Keratinocyte (primary cell): ENCODE measurements around the gene CPNE4. TPM values are rescaled to one million over a fixed set of nuclear protein-coding genes. Genes with fewer than 3 reads are reported as not detected.

Experiments
- DNase-seq: peaks from one replicate; pipeline ENCODE4 v3.0.0-alpha.2; 2011; ENCODE audit warnings: low read depth, missing footprints, low spot score
- FAIRE-seq: peaks from 2 replicates; lab custom pipeline; 2011; peaks lifted over from hg19 to GRCh38; lab: Jason Lieb, UNC
- H2AFZ ChIP-seq: 2 replicates; pipeline ENCODE4 v1.6.0; 2012; ENCODE audit warnings: low read length, control low read depth, inconsistent platforms; ENCODE audit not compliant: control insufficient read depth
- H3K27ac ChIP-seq: 2 replicates; pipeline ENCODE4 v1.5.1; 2011; ENCODE audit warnings: low read length; ENCODE audit not compliant: control insufficient read depth, insufficient read depth
- H3K27me3 ChIP-seq: 3 replicates; pipeline ENCODE4 v1.6.0; 2011; ENCODE audit warnings: low read length; ENCODE audit not compliant: control insufficient read depth, insufficient read depth; ENCODE audit errors: extremely low read depth
- H3K36me3 ChIP-seq, 2 experiments: 2 replicates in 1 of 2; 3 replicates in 1 of 2; pipeline ENCODE4 v1.5.1; 2011; ENCODE audit warnings: low read length in 2 of 2, mild to moderate bottlenecking in 1 of 2; ENCODE audit not compliant: control insufficient read depth in 2 of 2, insufficient read depth in 2 of 2; ENCODE audit errors: extremely low read depth in 1 of 2
- H3K4me1 ChIP-seq: 3 replicates; pipeline ENCODE4 v1.5.1; 2011; ENCODE audit warnings: low read length; ENCODE audit not compliant: control insufficient read depth, insufficient read depth; ENCODE audit errors: extremely low read depth
- H3K4me2 ChIP-seq: 3 replicates; pipeline ENCODE4 v1.6.0; 2011; ENCODE audit warnings: low read depth, low read length; ENCODE audit not compliant: control insufficient read depth, insufficient read depth; ENCODE audit errors: extremely low read depth
- H3K4me3 ChIP-seq, 3 experiments: fragments of 200-600 bp in 1 of 3; sonication (generic) in 1 of 3; 2 replicates in 2 of 3; 3 replicates in 1 of 3; pipeline ENCODE4 v1.5.1; 2011 to 2016; ENCODE audit warnings: low read length in 3 of 3, mild to moderate bottlenecking in 3 of 3, control low read depth in 2 of 3, inconsistent platforms in 1 of 3, low read depth in 1 of 3, mixed read lengths in 1 of 3, mixed run types in 1 of 3, moderate library complexity in 1 of 3; ENCODE audit not compliant: control insufficient read depth in 2 of 3, insufficient read depth in 2 of 3; ENCODE audit errors: extremely low read depth in 1 of 3
- H3K79me2 ChIP-seq: 2 replicates; pipeline ENCODE4 v1.6.0; 2012; ENCODE audit warnings: low read length; ENCODE audit not compliant: control insufficient read depth, insufficient read depth
- H3K9ac ChIP-seq: 3 replicates; pipeline ENCODE4 v1.6.0; 2011; ENCODE audit warnings: low read length; ENCODE audit not compliant: control insufficient read depth, insufficient read depth; ENCODE audit errors: extremely low read depth
- H3K9me1 ChIP-seq: 3 replicates; pipeline ENCODE4 v1.6.0; 2011; ENCODE audit warnings: low read length; ENCODE audit not compliant: control insufficient read depth, insufficient read depth; ENCODE audit errors: extremely low read depth
- H3K9me3 ChIP-seq: 2 replicates; pipeline ENCODE4 v1.5.1; 2012; ENCODE audit warnings: low read depth, low read length; ENCODE audit not compliant: control insufficient read depth
- H4K20me1 ChIP-seq: 3 replicates; pipeline ENCODE4 v1.6.0; 2011; ENCODE audit warnings: low read length; ENCODE audit not compliant: control insufficient read depth, insufficient read depth; ENCODE audit errors: extremely low read depth
- CTCF ChIP-seq, 3 experiments: IDR thresholded peaks in 1 of 3; conservative IDR thresholded peaks in 1 of 3; optimal IDR thresholded peaks in 1 of 3; 2 replicates in 2 of 3; 3 replicates in 1 of 3; pipeline versions ENCODE3 to v1.5.1; 2011; ENCODE audit warnings: low read length in 3 of 3, mild to moderate bottlenecking in 3 of 3, moderate library complexity in 2 of 3, control low read depth in 1 of 3, inconsistent platforms in 1 of 3; ENCODE audit not compliant: insufficient read depth in 2 of 3; ENCODE audit errors: extremely low read depth in 1 of 3
- EZH2 ChIP-seq: IDR thresholded peaks from one replicate; pipeline ENCODE4 v1.6.1; 2012; ENCODE audit warnings: inconsistent platforms, mild to moderate bottlenecking, low read length, moderate library complexity
- dilution Hi-C: fragments of 300-500 bp; cut with MboI; formaldehyde crosslinking; loops from one replicate; pipeline ENCODE4 v1.7.0; 2020; ENCODE audit warnings: low sequenced_read_pairs; ENCODE audit not compliant: extremely low pct_ligation_motif_present
- polyA plus RNA-seq, 5 experiments: library from polyadenylated mRNA; depleted of rRNA in 3 of 5; stranded (reverse) in 3 of 5; stranded (forward) in 1 of 5; unstranded in 1 of 5; fragments of >200 nt; gene quantifications; 1 replicate in 1 of 5; 2 replicates in 3 of 5; 3 replicates in 1 of 5; pipeline versions ENCODE4 v1.2.1 to v1.2.3, GENCODE V29; 2011 to 2012; ENCODE audit warnings: missing spikeins in 2 of 5, low read depth in 1 of 5, low replicate concordance in 1 of 5

CPNE4 gene
- polyA plus RNA-seq, 1 donor (not counting 4 experiments of a cell fraction or from before 2014, with no cell fraction given), result 0.08 TPM

DNA sequence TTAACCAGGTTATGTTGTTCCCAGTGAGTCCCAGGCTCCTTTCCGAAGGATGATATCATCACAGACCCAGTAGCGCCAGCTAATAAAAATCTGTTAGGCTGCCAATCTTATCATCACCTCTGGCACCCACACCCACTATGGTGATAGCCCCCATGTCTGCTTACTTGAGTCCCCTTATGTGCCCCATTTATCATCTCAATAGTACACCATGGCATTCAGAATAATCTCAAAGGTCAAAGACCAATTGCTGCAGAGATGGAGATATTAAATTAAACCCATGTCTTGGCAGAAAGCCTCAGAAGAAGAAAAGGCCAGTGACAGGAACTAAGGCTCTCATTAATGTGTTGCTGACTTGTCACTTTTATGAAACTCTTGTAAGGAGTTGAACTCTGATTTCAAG is 32.8 kb downstream of the CPNE4 start:
- Histone ChIP-seq H3K27ac (no peak overlapping the region), H3K9me1 (no peaks in the 10 kb centered on the region), H3K27me3 (no peaks in the 10 kb centered on the region), H3K9ac (no peak overlapping the region), H3K4me3 (no peak overlapping the region), H3K4me2 (no peak overlapping the region), H3K4me1 (no peaks in the 10 kb centered on the region), H3K9me3 (no peaks in the 10 kb centered on the region), H2AFZ (no peak overlapping the region), H4K20me1 (no peaks in the 10 kb centered on the region), H3K36me3 (no peaks in the 10 kb centered on the region), H3K79me2 (no peaks in the 10 kb centered on the region)
- FAIRE-seq, result no peak
- dilution Hi-C loops, result no loop called here
- no peak for TF ChIP-seq EZH2
- TF ChIP-seq CTCF (optimal IDR thresholded peaks at IDR 0.05 in 1 of 3, IDR thresholded peaks at IDR 0.05 in 1 of 3, conservative IDR thresholded peaks at IDR 0.05 in 1 of 3; ENCODE audit: extremely low read depth in 1 of 3, insufficient read depth in 2 of 3, low read length in 3 of 3), result no peak
- DNase-seq, result no peak

DNA sequence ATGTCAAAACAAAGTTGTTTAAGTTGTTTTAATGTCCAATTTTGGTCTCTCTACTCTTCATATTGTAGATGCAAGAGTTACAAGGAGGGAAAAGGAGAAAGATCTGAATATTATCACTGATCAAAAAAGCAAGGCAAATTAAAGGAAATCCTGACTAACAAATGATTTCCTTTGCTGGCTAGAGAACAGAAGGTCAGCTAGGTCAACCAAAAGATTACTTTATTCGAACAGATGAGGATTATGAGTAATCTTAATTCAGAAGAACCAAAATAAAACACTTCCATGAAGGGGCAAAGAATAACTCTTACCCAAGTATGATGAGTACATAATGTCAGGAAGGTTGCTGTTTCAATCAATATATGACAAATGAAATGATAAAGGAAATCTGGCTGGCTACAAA is 33.8 kb downstream of the CPNE4 start:
- Histone ChIP-seq H3K9me1 (no peaks in the 10 kb centered on the region), H3K79me2 (no peaks in the 10 kb centered on the region), H3K9ac (no peak overlapping the region), H3K27ac (no peak overlapping the region), H3K4me1 (no peaks in the 10 kb centered on the region), H3K4me3 (no peak overlapping the region), H3K36me3 (no peaks in the 10 kb centered on the region), H3K9me3 (no peaks in the 10 kb centered on the region), H2AFZ (no peak overlapping the region), H3K27me3 (no peaks in the 10 kb centered on the region), H4K20me1 (no peaks in the 10 kb centered on the region), H3K4me2 (no peak overlapping the region)
- FAIRE-seq (no peak), DNase-seq (no peak)
- dilution Hi-C loops, result no loop called here
- no peak for TF ChIP-seq EZH2

- Histone ChIP-seq H3K4me1 (no peaks in the 10 kb centered on the region), H3K9me3 (no peaks in the 10 kb centered on the region), H3K27me3 (no peaks in the 10 kb centered on the region), H3K9ac (no peak overlapping the region), H3K36me3 (no peaks in the 10 kb centered on the region), H3K9me1 (no peaks in the 10 kb centered on the region), H2AFZ (no peak overlapping the region), H3K79me2 (no peaks in the 10 kb centered on the region), H4K20me1 (no peaks in the 10 kb centered on the region), H3K27ac (no peak overlapping the region), H3K4me3 (no peak overlapping the region), H3K4me2 (no peak overlapping the region)
- dilution Hi-C loops, result no loop called here
- FAIRE-seq (no peak), DNase-seq (no peak)
- TF ChIP-seq EZH2 (no peak), CTCF (optimal IDR thresholded peaks at IDR 0.05 in 1 of 3, IDR thresholded peaks at IDR 0.05 in 1 of 3, conservative IDR thresholded peaks at IDR 0.05 in 1 of 3; ENCODE audit: extremely low read depth in 1 of 3, insufficient read depth in 2 of 3, low read length in 3 of 3) (no peak)
Observed at GRCh38 chr3:131998027-131998426, 36.8 kb downstream of the CPNE4 start.
